ENCODE data around the gene ZNF831.

ZNF831 gene

GRCh38 chr20:59221707-59222252 is 58.2 kb downstream of the ZNF831 start:
- DNase-seq (ENCODE audit: low read depth) = no peak
- peak overlapping the region; percentile 52 for H3K4me3 ChIP-seq (ENCODE audit: low read length)
- no peak for TF ChIP-seq CTCF (conservative IDR thresholded peaks at IDR 0.05; ENCODE audit: low read length)

- TF ChIP-seq CTCF (conservative IDR thresholded peaks at IDR 0.05; ENCODE audit: low read length) = peak; percentile 80
- peak; percentile 60 for DNase-seq (ENCODE audit: low read depth)
- H3K4me3 ChIP-seq (ENCODE audit: low read length) = peak overlapping the region; percentile 52
Observed at GRCh38 chr20:59222253-59223181, 58.9 kb downstream of the ZNF831 start.

- peak overlapping the region; percentile 3 for H3K4me3 ChIP-seq (ENCODE audit: low read length)
- no peak for DNase-seq (ENCODE audit: low read depth)
- TF ChIP-seq CTCF (conservative IDR thresholded peaks at IDR 0.05; ENCODE audit: low read length) = no peak
Observed at GRCh38 chr20:59223182-59223601, 59.6 kb downstream of the ZNF831 start.

GRCh38 chr20:59223750-59224149 is 60.1 kb downstream of the ZNF831 start:
- H3K4me3 ChIP-seq (ENCODE audit: low read length) = no peak overlapping the region
- no peak for TF ChIP-seq CTCF (conservative IDR thresholded peaks at IDR 0.05; ENCODE audit: low read length)
- DNase-seq (ENCODE audit: low read depth) = no peak

- TF ChIP-seq CTCF (conservative IDR thresholded peaks at IDR 0.05; ENCODE audit: low read length) = no peak
- no peak overlapping the region for H3K4me3 ChIP-seq (ENCODE audit: low read length)
- no peak for DNase-seq (ENCODE audit: low read depth)
Observed at GRCh38 chr20:59224236-59224635, 60.6 kb downstream of the ZNF831 start.

GRCh38 chr20:59230385-59230784 is 66.8 kb downstream of the ZNF831 start:
- TF ChIP-seq CTCF (conservative IDR thresholded peaks at IDR 0.05; ENCODE audit: low read length) = no peak
- no peak overlapping the region for H3K4me3 ChIP-seq (ENCODE audit: low read length)
- DNase-seq (ENCODE audit: low read depth) = no peak

Data from AG10803 (cell line).